H1 (cell line): ENCODE measurements around the gene TADA2B. TPM values are rescaled to one million over a fixed set of nuclear protein-coding genes. Genes with fewer than 3 reads are reported as not detected.

ENCODE experiments used
- CTCF ChIA-PET: fragments of 300-600 bp; sonication (Branson Sonifier 250); formaldehyde crosslinking; loops from one replicate; lab custom pipeline; 2021; ENCODE audit not compliant: partially characterized antibody; lab: Charles Lee
- POLR2A ChIA-PET: fragments of 300-600 bp; sonication (Branson Sonifier 250); formaldehyde crosslinking; loops from one replicate; lab custom pipeline; 2021; ENCODE audit warnings: inconsistent platforms; ENCODE audit not compliant: partially characterized antibody; lab: Charles Lee
- DNase-seq, 2 experiments: peaks; one replicate each; pipeline versions ENCODE4 v3.0.0 to v3.0.0-alpha.2; 2010 to 2022; ENCODE audit warnings: low spot score in 2 of 2, low read depth in 1 of 2, mixed read lengths in 1 of 2
- FAIRE-seq: peaks from 2 replicates; lab custom pipeline; 2011; peaks lifted over from hg19 to GRCh38; lab: Jason Lieb, UNC
- H2AFZ ChIP-seq: 2 replicates; pipeline ENCODE4 v1.8.1; 2012; ENCODE audit warnings: low read length, inconsistent platforms
- H2AK5ac ChIP-seq: 2 replicates; pipeline ENCODE4 v1.6.1; 2013; ENCODE audit warnings: low read depth, low read length
- H2BK120ac ChIP-seq: replicated peaks from 2 replicates; pipeline ENCODE3; 2013; ENCODE audit warnings: low read depth, low read length, inconsistent platforms
- H2BK12ac ChIP-seq: 2 replicates; pipeline ENCODE4 v1.6.1; 2013; ENCODE audit warnings: low read depth, low read length
- H2BK15ac ChIP-seq: 2 replicates; pipeline ENCODE4 v1.6.1; 2013; ENCODE audit warnings: low read length
- H2BK20ac ChIP-seq: 2 replicates; pipeline ENCODE4 v1.6.1; 2013; ENCODE audit warnings: low read length
- H2BK5ac ChIP-seq: 2 replicates; pipeline ENCODE4 v1.6.1; 2013; ENCODE audit warnings: low read depth, low read length
- H3K14ac ChIP-seq: 2 replicates; pipeline ENCODE4 v1.6.1; 2013; ENCODE audit warnings: inconsistent platforms; ENCODE audit not compliant: insufficient read length
- H3K18ac ChIP-seq: 2 replicates; pipeline ENCODE4 v1.6.1; 2013; ENCODE audit warnings: low read length; ENCODE audit errors: extremely low read depth
- H3K23ac ChIP-seq: 2 replicates; pipeline ENCODE4 v1.6.1; 2013; ENCODE audit warnings: inconsistent platforms; ENCODE audit not compliant: insufficient read length
- H3K23me2 ChIP-seq: 2 replicates; pipeline ENCODE4 v1.6.1; 2013; ENCODE audit warnings: low read depth, low read length
- H3K27ac ChIP-seq: 2 replicates; pipeline ENCODE4 v1.6.1; 2011; ENCODE audit warnings: low read depth, low read length, inconsistent platforms
- H3K27me3 ChIP-seq, 4 experiments: replicated peaks in 1 of 4; 1 replicate in 1 of 4; 2 replicates in 3 of 4; pipeline versions ENCODE4 v1.6.1 to v1.8.1; 2011 to 2013; ENCODE audit warnings: low read length in 3 of 4, mild to moderate bottlenecking in 3 of 4, inconsistent platforms in 2 of 4, mixed read lengths in 2 of 4, moderate library complexity in 1 of 4; ENCODE audit not compliant: control insufficient read depth in 3 of 4, insufficient read depth in 3 of 4; ENCODE audit errors: extremely low read depth in 1 of 4
- H3K36me3 ChIP-seq, 4 experiments: 2 replicates each; pipeline versions ENCODE4 v1.6.1 to v1.8.1; 2011 to 2013; ENCODE audit warnings: mild to moderate bottlenecking in 4 of 4, low read length in 3 of 4, moderate library complexity in 2 of 4, control low read depth in 1 of 4, inconsistent platforms in 1 of 4; ENCODE audit not compliant: insufficient read depth in 4 of 4, control insufficient read depth in 2 of 4
- H3K4ac ChIP-seq: replicated peaks from 2 replicates; pipeline ENCODE3; 2013; ENCODE audit warnings: low read length, low read depth, mixed read lengths, inconsistent platforms; ENCODE audit not compliant: insufficient read length
- H3K4me1 ChIP-seq, 4 experiments: replicated peaks in 1 of 4; 1 replicate in 1 of 4; 2 replicates in 3 of 4; pipeline versions ENCODE4 v1.6.1 to v1.8.1; 2011 to 2013; ENCODE audit warnings: low read length in 3 of 4, inconsistent platforms in 2 of 4, mixed read lengths in 1 of 4; ENCODE audit not compliant: insufficient read depth in 4 of 4, control insufficient read depth in 3 of 4
- H3K4me2 ChIP-seq, 2 experiments: 2 replicates each; pipeline versions ENCODE4 v1.6.1 to v1.8.1; 2011 to 2013; ENCODE audit warnings: low read depth in 2 of 2, low read length in 2 of 2, control low read depth in 1 of 2, inconsistent platforms in 1 of 2, mild to moderate bottlenecking in 1 of 2; ENCODE audit not compliant: insufficient read depth in 1 of 2
- H3K4me3 ChIP-seq, 4 experiments: fragments of 200-600, 300-600 bp in 1 of 4; sonication (generic), shearing (Covaris generic), sonication (Bioruptor Twin) in 1 of 4; 2 replicates each; pipeline versions ENCODE4 v1.5.1 to v1.8.1; 2011 to 2016; ENCODE audit warnings: low read length in 4 of 4, low read depth in 3 of 4, control low read depth in 2 of 4, inconsistent platforms in 2 of 4, mild to moderate bottlenecking in 2 of 4, mixed read lengths in 1 of 4, moderate library complexity in 1 of 4; ENCODE audit not compliant: insufficient read depth in 2 of 4; ENCODE audit errors: extremely low read depth in 1 of 4
- H3K56ac ChIP-seq: replicated peaks from 2 replicates; pipeline ENCODE3; 2013; ENCODE audit warnings: low read depth, mild to moderate bottlenecking, mixed read lengths, low read length, inconsistent platforms; ENCODE audit not compliant: insufficient read length
- H3K79me1 ChIP-seq: 2 replicates; pipeline ENCODE4 v1.6.1; 2013; ENCODE audit warnings: low read depth, low read length, control low read depth
- H3K79me2 ChIP-seq, 2 experiments: 2 replicates each; pipeline versions ENCODE4 v1.6.1 to v1.8.1; 2012 to 2013; ENCODE audit warnings: low read length in 2 of 2, mild to moderate bottlenecking in 2 of 2, inconsistent platforms in 1 of 2; ENCODE audit not compliant: insufficient read depth in 2 of 2, control insufficient read depth in 1 of 2
- H3K9ac ChIP-seq, 4 experiments: replicated peaks in 1 of 4; 1 replicate in 1 of 4; 2 replicates in 3 of 4; pipeline versions ENCODE4 v1.6.1 to v1.8.1; 2011 to 2013; ENCODE audit warnings: low read depth in 3 of 4, low read length in 3 of 4, control low read depth in 2 of 4, mild to moderate bottlenecking in 2 of 4, moderate library complexity in 2 of 4, inconsistent platforms in 1 of 4; ENCODE audit errors: extremely low read depth in 1 of 4
- H3K9me3 ChIP-seq, 2 experiments: 2 replicates each; pipeline versions ENCODE4 v1.6.1 to v1.8.1; 2012 to 2013; ENCODE audit warnings: mild to moderate bottlenecking in 2 of 2, moderate library complexity in 2 of 2, control low read depth in 1 of 2, inconsistent platforms in 1 of 2, low read depth in 1 of 2, low read length in 1 of 2, mixed read lengths in 1 of 2; ENCODE audit not compliant: insufficient read depth in 2 of 2
- H4K20me1 ChIP-seq, 2 experiments: replicated peaks in 1 of 2; 2 replicates each; pipeline versions ENCODE3 to v1.8.1; 2011 to 2013; ENCODE audit warnings: inconsistent platforms in 2 of 2, low read length in 2 of 2, mild to moderate bottlenecking in 1 of 2; ENCODE audit not compliant: insufficient read depth in 2 of 2, control insufficient read depth in 1 of 2
- H4K5ac ChIP-seq: 2 replicates; pipeline ENCODE4 v1.6.1; 2013; ENCODE audit warnings: low read length, low read depth, mixed read lengths, inconsistent platforms; ENCODE audit not compliant: insufficient read length
- H4K8ac ChIP-seq: 2 replicates; pipeline ENCODE4 v1.8.0; 2013; ENCODE audit warnings: mild to moderate bottlenecking, moderate library complexity, low read length, inconsistent platforms; ENCODE audit not compliant: insufficient read depth; ENCODE audit errors: extremely low read depth
- H4K91ac ChIP-seq: replicated peaks from 2 replicates; pipeline ENCODE3; 2013; ENCODE audit warnings: low read length, mixed read lengths, inconsistent platforms; ENCODE audit not compliant: insufficient read length
- CBX8 ChIP-seq: fragments of 300-800, 300-1000 bp; sonication (generic); IDR thresholded peaks from 2 replicates; pipeline ENCODE4 v1.7.1; 2016; ENCODE audit warnings: low read depth, low read length, borderline replicate concordance
- E2F6 ChIP-seq: IDR thresholded peaks from 2 replicates; pipeline ENCODE4 v1.6.1; 2012; ENCODE audit warnings: inconsistent platforms
- RXRA ChIP-seq: IDR thresholded peaks from 2 replicates; pipeline ENCODE4 v1.6.1; 2011; ENCODE audit warnings: low read depth, mild to moderate bottlenecking, low read length, moderate library complexity; ENCODE audit not compliant: insufficient read depth
- WGBS, 2 experiments: shearing (Covaris generic) in 1 of 2; methylation state at CpG; one replicate each; pipeline versions ENCODE4 v1.1.6 to v1.1.7; 2013 to 2015; ENCODE audit warnings: low lambda C conversion rate in 2 of 2, mixed read lengths in 2 of 2, inconsistent platforms in 1 of 2, low coverage in 1 of 2, missing lambda C conversion rate in 1 of 2; ENCODE audit not compliant: insufficient replicate concordance in 2 of 2, insufficient coverage in 1 of 2, insufficient read length in 1 of 2; ENCODE audit errors: extremely low coverage in 1 of 2, missing lambda C conversion rate in 1 of 2; 5-methylcytosine and 5-hydroxymethylcytosine counted together
- polyA plus RNA-seq, 7 experiments: library from polyadenylated mRNA; depleted of rRNA in 3 of 7; stranded (reverse) in 5 of 7; unstranded in 2 of 7; fragments of >200 nt in 5 of 7; fragments of 200-250 nt in 2 of 7; gene quantifications; 1 replicate in 5 of 7; 2 replicates in 1 of 7; 4 replicates in 1 of 7; pipeline versions ENCODE4 v1.2.1 to v1.2.3, GENCODE V29; 2011 to 2013; ENCODE audit warnings: missing spikeins in 2 of 7, mixed read lengths in 2 of 7
- total RNA-seq: library from RNA; stranded (reverse); fragmentation: NEBNext Ultra II Directional; extraction: Animal tissue kit (Norgen Biotek cat#: 25700); gene quantifications from 2 replicates; pipeline ENCODE4 v1.2.1, GENCODE V29; 2021
- TF ChIP-seq, protein P1 (sequence below), 3 experiments: IDR thresholded peaks; 1 replicate in 2 of 3; 2 replicates in 1 of 3; pipeline versions ENCODE4 v1.5.1 to v1.6.1; 2011; ENCODE audit warnings: low read length in 3 of 3, mild to moderate bottlenecking in 3 of 3, inconsistent platforms in 2 of 3, low read depth in 1 of 3, moderate library complexity in 1 of 3; ENCODE audit not compliant: insufficient read depth in 1 of 3; ENCODE audit errors: control extremely low read depth in 1 of 3

Gene TADA2B
- total and polyA plus RNA-seq, 2 of the 8 experiments (the other 6 are each of a cell fraction or from before 2014, with no cell fraction given): 5.7 to 12.1 TPM

DNA sequence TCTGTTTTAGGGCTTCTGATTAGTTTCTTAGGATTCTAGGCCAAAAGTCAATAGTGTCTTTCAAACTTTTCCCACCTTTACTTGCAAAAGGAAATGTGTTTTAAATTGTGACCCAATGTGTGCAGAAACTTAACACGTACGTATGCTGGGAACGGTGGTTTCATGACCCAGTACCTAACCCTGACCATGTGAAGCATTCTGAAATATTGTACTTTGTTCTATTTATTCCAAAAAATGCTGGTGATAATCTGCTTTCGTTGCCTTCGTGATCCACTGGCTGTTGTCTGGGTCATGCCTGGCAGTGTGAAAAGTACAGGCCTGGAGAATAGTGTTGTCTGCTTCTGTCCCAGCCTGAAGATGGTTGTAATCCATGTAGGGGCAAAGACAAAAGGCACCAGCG is 26.7 kb upstream of the TADA2B start:
- Histone ChIP-seq H2BK12ac (no peak overlapping the region), H3K23me2 (no peaks in the 10 kb centered on the region), H4K8ac (no peak overlapping the region), H3K79me1 (peaks cover 4% of the 10 kb centered on the region), H2AK5ac (no peak overlapping the region), H3K4me2 (no peak overlapping the region), H2BK5ac (no peak overlapping the region), H4K5ac (no peak overlapping the region), H3K27ac (no peak overlapping the region), H3K23ac (no peak overlapping the region), H2BK120ac (no peak overlapping the region), H3K18ac (no peak overlapping the region), H2AFZ (no peak overlapping the region), H3K9ac (no peak overlapping the region), H3K9me3 (no peaks in the 10 kb centered on the region), H4K20me1 (peaks cover 6 to 15% of the 10 kb centered on the region in 2 experiments), H3K56ac (no peak overlapping the region), H2BK15ac (no peak overlapping the region), H3K4me1 (no peaks in the 10 kb centered on the region; a peak in 1 of 7 replicates), H3K4me3 (no peak overlapping the region), H3K4ac (no peak overlapping the region), H2BK20ac (no peak overlapping the region), H3K14ac (no peak overlapping the region), H4K91ac (no peak overlapping the region), H3K27me3 (no peaks in the 10 kb centered on the region), H3K79me2 (no peaks in the 10 kb centered on the region; a peak in 1 of 4 replicates), H3K36me3 (peaks cover 5 to 42% (median 28%) of the 10 kb centered on the region in 4 experiments)
- WGBS, 2 experiments: 96% methylated on average over 6 of the region's 6 CpGs; no CpG with 5 or more reads in 1 of the 2 experiments
- DNase-seq: no peak
- CTCF ChIA-PET: interaction anchor here (1.2 to 2.7 kb wide), 4 partner anchors 8 to 34 kb away, joined by 3 to 16 read pairs (median 5); no protein-coding TSS in a partner anchor
- POLR2A ChIA-PET: interaction anchor here (0.7 to 2.2 kb wide), 2 partner anchors 8 to 52 kb away, joined by 3 to 6 read pairs; partner anchors contain the start of gene GRPEL1
- TF ChIP-seq, protein P1, sequence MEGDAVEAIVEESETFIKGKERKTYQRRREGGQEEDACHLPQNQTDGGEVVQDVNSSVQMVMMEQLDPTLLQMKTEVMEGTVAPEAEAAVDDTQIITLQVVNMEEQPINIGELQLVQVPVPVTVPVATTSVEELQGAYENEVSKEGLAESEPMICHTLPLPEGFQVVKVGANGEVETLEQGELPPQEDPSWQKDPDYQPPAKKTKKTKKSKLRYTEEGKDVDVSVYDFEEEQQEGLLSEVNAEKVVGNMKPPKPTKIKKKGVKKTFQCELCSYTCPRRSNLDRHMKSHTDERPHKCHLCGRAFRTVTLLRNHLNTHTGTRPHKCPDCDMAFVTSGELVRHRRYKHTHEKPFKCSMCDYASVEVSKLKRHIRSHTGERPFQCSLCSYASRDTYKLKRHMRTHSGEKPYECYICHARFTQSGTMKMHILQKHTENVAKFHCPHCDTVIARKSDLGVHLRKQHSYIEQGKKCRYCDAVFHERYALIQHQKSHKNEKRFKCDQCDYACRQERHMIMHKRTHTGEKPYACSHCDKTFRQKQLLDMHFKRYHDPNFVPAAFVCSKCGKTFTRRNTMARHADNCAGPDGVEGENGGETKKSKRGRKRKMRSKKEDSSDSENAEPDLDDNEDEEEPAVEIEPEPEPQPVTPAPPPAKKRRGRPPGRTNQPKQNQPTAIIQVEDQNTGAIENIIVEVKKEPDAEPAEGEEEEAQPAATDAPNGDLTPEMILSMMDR (IDR thresholded peaks at IDR 0.05; ENCODE audit: control extremely low read depth in 1 of 3, insufficient read depth in 1 of 3, low read depth in 1 of 3, low read length in 3 of 3): no peak
- TF ChIP-seq RXRA: no peak
- no peak for TF ChIP-seq E2F6
- no peak for TF ChIP-seq CBX8
- no peak for FAIRE-seq
